GM12878 (cell line): ENCODE results near the gene SPAG9. TPM values are rescaled to one million over a fixed set of nuclear protein-coding genes. Genes with fewer than 3 reads are reported as not detected.
A peak's percentile ranks its signal among the peaks of the same experiment; 100 is the strongest.

Source experiments
- ATAC-seq: fragments of 200-7000 bp; cut with Tn5 transposase; 3 replicates; pipeline ENCODE4 v1.9.1; 2020; ENCODE audit warnings: mild to moderate bottlenecking, moderate library complexity
- BruUV-seq: library from RNA; stranded (reverse); fragments of 400-500 nt; replicated peaks from 2 replicates; lab custom pipeline; 2021; lab: Mats Ljungman, UMichigan
- CTCF ChIA-PET: fragments of 300-600 bp; sonication (Branson Sonifier 250); formaldehyde crosslinking; extraction: SDS; loops from one replicate; lab custom pipeline; 2021; ENCODE audit warnings: inconsistent platforms; lab: Yijun Ruan, JAX
- POLR2A ChIA-PET: fragments of 350-600 bp; formaldehyde crosslinking; extraction: SDS; loops from one replicate; lab custom pipeline; 2021; ENCODE audit warnings: inconsistent platforms; lab: Charles Lee
- RAD21 ChIA-PET: fragments of 300-600 bp; sonication (Branson Sonifier 250); formaldehyde crosslinking; loops from one replicate; lab custom pipeline; 2023; ENCODE audit warnings: antibody characterized with exemption; ENCODE audit not compliant: unreplicated experiment; lab: Charles Lee
- SMC1A ChIA-PET: fragments of 300-600 bp; sonication (Branson Sonifier 250); formaldehyde crosslinking; loops from one replicate; lab custom pipeline; 2023; ENCODE audit not compliant: unreplicated experiment, uncharacterized antibody; lab: Charles Lee
- DNase-seq: peaks from one replicate; pipeline ENCODE4 v3.0.0-alpha.2; 2011; ENCODE audit warnings: low read depth, low spot score
- FAIRE-seq: peaks from 3 replicates; lab custom pipeline; 2011; peaks lifted over from hg19 to GRCh38; lab: Jason Lieb, UNC
- H2AFZ ChIP-seq: 2 replicates; pipeline ENCODE4 v1.6.0; 2011; ENCODE audit warnings: low read depth, low read length, control low read depth; ENCODE audit not compliant: control insufficient read depth
- H3K27ac ChIP-seq: 2 replicates; pipeline ENCODE4 v1.5.1; 2011; ENCODE audit warnings: control low read depth; ENCODE audit not compliant: control insufficient read depth, insufficient read depth
- H3K27me3 ChIP-seq, 2 experiments: replicated peaks in 1 of 2; 2 replicates each; pipeline versions ENCODE4 v1.6.0 to v1.6.1; 2011; ENCODE audit warnings: low read length in 1 of 2; ENCODE audit not compliant: control insufficient read depth in 2 of 2, insufficient read depth in 2 of 2
- H3K36me3 ChIP-seq, 2 experiments: 2 replicates each; pipeline ENCODE4 v1.5.1; 2011; ENCODE audit warnings: low read length in 1 of 2; ENCODE audit not compliant: control insufficient read depth in 2 of 2, insufficient read depth in 2 of 2
- H3K4me1 ChIP-seq: 2 replicates; pipeline ENCODE4 v1.6.1; 2011; ENCODE audit warnings: mild to moderate bottlenecking, low read length, moderate library complexity, mixed read lengths; ENCODE audit not compliant: control insufficient read depth, insufficient read depth
- H3K4me2 ChIP-seq: 2 replicates; pipeline ENCODE4 v1.6.0; 2011; ENCODE audit warnings: control low read depth; ENCODE audit not compliant: control insufficient read depth, insufficient read depth
- H3K4me3 ChIP-seq: fragments of 200-600 bp; sonication (generic); 2 replicates; pipeline ENCODE4 v1.5.1; 2016
- H3K79me2 ChIP-seq: 2 replicates; pipeline ENCODE4 v1.6.0; 2011; ENCODE audit warnings: low read length; ENCODE audit not compliant: control insufficient read depth, insufficient read depth
- H3K9ac ChIP-seq: 2 replicates; pipeline ENCODE4 v1.8.0; 2011; ENCODE audit warnings: low read length, control low read depth, mixed read lengths; ENCODE audit not compliant: control insufficient read depth, insufficient read depth
- H3K9me3 ChIP-seq: replicated peaks from 3 replicates; pipeline ENCODE4 v1.5.1; 2011; ENCODE audit warnings: mild to moderate bottlenecking, low read length; ENCODE audit not compliant: control insufficient read depth, insufficient read depth
- H4K20me1 ChIP-seq: 2 replicates; pipeline ENCODE4 v1.6.0; 2011; ENCODE audit not compliant: control insufficient read depth, insufficient read depth
- BCL11A ChIP-seq: IDR thresholded peaks from 2 replicates; pipeline ENCODE4 v1.6.1; 2011; ENCODE audit warnings: low read depth, low read length
- BHLHE40 ChIP-seq, 2 experiments: fragments of 450-650 bp in 1 of 2; IDR thresholded peaks; 2 replicates each; pipeline ENCODE4 v1.6.1; 2011 to 2017; ENCODE audit warnings: low read depth in 2 of 2, borderline replicate concordance in 1 of 2, improper control_type of control experiment in 1 of 2, low read length in 1 of 2, mild to moderate bottlenecking in 1 of 2
- CREB1 ChIP-seq: IDR thresholded peaks from 2 replicates; pipeline ENCODE4 v1.6.1; 2012; ENCODE audit warnings: low read depth, mild to moderate bottlenecking, inconsistent platforms
- EGR1 ChIP-seq, 2 experiments: IDR thresholded peaks; 1 replicate in 1 of 2; 2 replicates in 1 of 2; pipeline ENCODE4 v1.6.1; 2011 to 2012; ENCODE audit warnings: low read depth in 2 of 2, low read length in 2 of 2, borderline replicate concordance in 1 of 2, mild to moderate bottlenecking in 1 of 2, moderate library complexity in 1 of 2
- ESRRA ChIP-seq: IDR thresholded peaks from 2 replicates; pipeline ENCODE4 v1.6.1; 2012; ENCODE audit warnings: mild to moderate bottlenecking, low read length, improper control_type of control experiment
- KDM1A ChIP-seq: fragments of 200-600 bp; sonication (generic); IDR thresholded peaks from 2 replicates; pipeline ENCODE4 v1.6.1; 2016; ENCODE audit warnings: borderline replicate concordance
- MTA2 ChIP-seq: fragments of 450-650 bp; IDR thresholded peaks from 2 replicates; pipeline ENCODE4 v1.6.1; 2016; ENCODE audit warnings: low read depth, mild to moderate bottlenecking, moderate library complexity
- NFYB ChIP-seq: IDR thresholded peaks from 2 replicates; pipeline ENCODE4 v1.6.1; 2011; ENCODE audit warnings: low read depth, mild to moderate bottlenecking, low read length, improper control_type of control experiment, moderate library complexity; ENCODE audit not compliant: insufficient read depth
- NRF1 ChIP-seq: conservative IDR thresholded peaks from 2 replicates; pipeline ENCODE4 v1.6.1; 2011; ENCODE audit warnings: mild to moderate bottlenecking, low read depth, low read length, improper control_type of control experiment
- PAX8 ChIP-seq: fragments of 450-650 bp; IDR thresholded peaks from 2 replicates; pipeline ENCODE4 v1.6.1; 2017; ENCODE audit warnings: mild to moderate bottlenecking, moderate library complexity
- SMAD1 ChIP-seq: fragments of 450-650 bp; IDR thresholded peaks from 2 replicates; pipeline ENCODE4 v1.6.1; 2018; ENCODE audit warnings: mild to moderate bottlenecking, low read depth; ENCODE audit not compliant: partially characterized antibody
- SREBF2 ChIP-seq: IDR thresholded peaks from 2 replicates; pipeline ENCODE4 v1.6.1; 2012; ENCODE audit warnings: mild to moderate bottlenecking, low read length
- TARDBP ChIP-seq: IDR thresholded peaks from 2 replicates; pipeline ENCODE4 v1.6.1; 2016; ENCODE audit warnings: borderline replicate concordance
- WGBS: methylation state at CpG from one replicate; pipeline ENCODE4 v1.1.6; 2016; ENCODE audit warnings: low lambda C conversion rate; ENCODE audit not compliant: insufficient replicate concordance, insufficient coverage; ENCODE audit errors: missing lambda C conversion rate; 5-methylcytosine and 5-hydroxymethylcytosine counted together
- in situ Hi-C: fragments of 300-500 bp; cut with MboI; formaldehyde crosslinking; loops from 9 replicates; pipeline ENCODE4 v1.14.3; 2018; ENCODE audit warnings: mixed read lengths
- intact Hi-C: fragments of 100-400 bp; cut with micrococcal nuclease; formaldehyde crosslinking; loops from one replicate; pipeline ENCODE4 v1.14.2; 2022; ENCODE audit not compliant: unreplicated experiment
- polyA plus RNA-seq, 11 experiments: library from polyadenylated mRNA; depleted of rRNA in 4 of 11; unstranded in 6 of 11; stranded (reverse) in 5 of 11; fragments of >200 nt; fragmentation: Nextera tagmentation in 4 of 11; fragmentation: Illumina TruSeq in 1 of 11; extraction: Ambion mirVana in 4 of 11; extraction: Trizol in 1 of 11; gene quantifications; 1 replicate in 1 of 11; 2 replicates in 10 of 11; pipeline versions ENCODE4 v1.2.1 to v1.2.3, GENCODE V29; 2011 to 2016; ENCODE audit warnings: inconsistent platforms in 2 of 11, missing spikeins in 2 of 11, low read depth in 1 of 11
- total RNA-seq, 4 experiments: library from RNA; depleted of rRNA in 3 of 4; stranded (reverse); fragments of >200 nt in 3 of 4; fragmentation: Illumina TruSeq in 1 of 4; extraction: Trizol in 1 of 4; gene quantifications; 2 replicates each; pipeline versions ENCODE4 v1.2.1 to v1.2.3, GENCODE V29; 2013 to 2021
- TF ChIP-seq, protein P1 (sequence below): fragments of 150-350 bp; IDR thresholded peaks from 2 replicates; pipeline ENCODE4 v1.6.1; 2016; ENCODE audit warnings: low read depth, low read length

The SPAG9 gene
- total and polyA plus RNA-seq, 10 of the 15 experiments (the other 5 are each of a cell fraction or from before 2014, with no cell fraction given), result 6.6 to 42.0 (median 24.9) TPM

DNA sequence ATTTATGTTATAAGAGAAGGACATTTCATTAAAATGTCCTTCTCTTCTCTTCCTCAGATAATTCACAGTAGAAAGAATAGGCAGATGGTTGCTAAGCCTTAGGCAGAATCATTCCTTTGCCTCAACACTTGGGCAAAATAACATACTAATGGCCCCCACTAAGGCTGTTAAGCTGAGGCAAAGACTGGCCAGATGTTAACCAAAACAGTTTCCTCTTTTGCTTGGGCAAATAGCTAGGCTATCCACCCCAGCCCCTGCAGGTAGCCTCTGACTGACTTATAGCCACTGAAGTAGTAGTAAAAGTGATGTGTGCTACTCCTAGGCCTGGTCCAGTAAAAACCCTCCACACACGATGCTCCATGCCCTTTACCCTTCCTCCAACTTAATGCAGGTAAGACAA lies 55.2 kb downstream of the SPAG9 start:
- H3K9ac ChIP-seq, result no peak overlapping the region
- H3K27ac ChIP-seq, result no peak overlapping the region
- ChIA-PET CTCF (interaction anchor here (0.7 to 2.0 kb wide), 6 partner anchors 8 to 953 kb away, joined by 3 to 7 read pairs (median 4); partner anchors contain the start of gene NME1), SMC1A (interaction anchor here (1.2 to 1.4 kb wide), 3 partner anchors 9 to 88 kb away, joined by 3 read pairs; partner anchors contain the start of gene NME1), POLR2A (interaction anchor here (0.7 to 1.3 kb wide), 2 partner anchors 8 to 66 kb away, joined by 3 to 5 read pairs; no protein-coding TSS in a partner anchor), RAD21 (interaction anchor here (0.6 to 1.4 kb wide), 3 partner anchors 9 to 65 kb away, joined by 3 to 4 read pairs (median 3); no protein-coding TSS in a partner anchor)
- ATAC-seq, result no peak
- no peak overlapping the region for H3K4me3 ChIP-seq
- no peaks in the 10 kb centered on the region for H3K4me1 ChIP-seq
- TF ChIP-seq ESRRA (no peak), PAX8 (no peak), KDM1A (no peak)
- intact Hi-C loops, result no loop called here
- BruUV-seq, result no TSS peak
- H3K36me3 ChIP-seq, result no peaks in the 10 kb centered on the region; a peak in 2 of 4 replicates
- no peak for DNase-seq
- 95% methylated on average over 1 of the region's 1 CpG for WGBS
- H2AFZ ChIP-seq, result no peak overlapping the region
- H3K79me2 ChIP-seq, result peaks cover 4% of the 10 kb centered on the region
- no peaks in the 10 kb centered on the region for H3K27me3 ChIP-seq
- H4K20me1 ChIP-seq, result no peaks in the 10 kb centered on the region
- H3K4me2 ChIP-seq, result no peak overlapping the region
- in situ Hi-C loops, result no loop called here
- no peak for FAIRE-seq
- H3K9me3 ChIP-seq, result no peaks in the 10 kb centered on the region

DNA sequence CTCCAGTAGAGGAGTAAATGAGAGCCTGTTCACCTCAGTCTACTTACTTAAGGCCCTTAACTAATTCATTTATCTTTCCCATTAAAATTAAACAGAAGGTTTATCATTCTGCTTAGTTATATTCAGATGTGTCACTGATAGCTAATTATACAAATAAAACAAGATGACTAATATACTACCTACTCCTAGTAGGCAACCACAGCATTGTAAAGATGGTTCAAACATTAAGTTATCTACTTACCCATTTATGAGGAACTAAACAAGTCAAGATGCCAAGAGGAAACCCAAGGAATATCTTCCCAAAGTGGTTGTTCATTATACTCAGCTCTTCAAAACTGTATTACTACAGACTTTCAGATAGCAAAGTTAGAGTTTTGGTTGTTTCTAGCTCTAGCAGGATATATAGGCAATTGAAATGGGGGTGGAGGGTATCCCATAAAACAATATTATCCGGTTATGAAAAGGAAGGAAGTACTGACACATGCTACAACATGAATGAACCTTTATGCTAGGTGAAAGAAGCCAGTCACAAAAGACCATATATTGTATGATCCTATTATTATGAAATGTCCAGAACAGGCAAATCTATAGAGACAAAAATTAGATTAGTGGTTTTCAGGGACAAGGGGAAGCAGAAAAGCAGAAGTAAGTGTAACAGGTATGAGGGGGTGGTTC lies 56.5 kb downstream of the SPAG9 start:
- H3K9me3 ChIP-seq, result no peaks in the 10 kb centered on the region
- RAD21 ChIA-PET, result no interaction called here
- H3K9ac ChIP-seq, result no peak overlapping the region
- H3K4me1 ChIP-seq, result no peaks in the 10 kb centered on the region
- H3K27me3 ChIP-seq, result no peaks in the 10 kb centered on the region
- POLR2A ChIA-PET, result interaction anchor here (0.6 kb wide), 1 partner anchor 38 kb away, joined by 4 read pairs; no protein-coding TSS in a partner anchor
- no peaks in the 10 kb centered on the region; a peak in 2 of 4 replicates for H3K36me3 ChIP-seq
- no peak overlapping the region for H2AFZ ChIP-seq
- H3K4me2 ChIP-seq, result no peak overlapping the region
- no peaks in the 10 kb centered on the region for H4K20me1 ChIP-seq
- no peak overlapping the region for H3K27ac ChIP-seq
- BruUV-seq, result no TSS peak
- peak; percentile 56 for FAIRE-seq
- 65% methylated on average over 1 of the region's 1 CpG for WGBS
- SMC1A ChIA-PET, result interaction anchor here (1.4 to 1.7 kb wide), 2 partner anchors 12 to 23 kb away, joined by 3 read pairs; no protein-coding TSS in a partner anchor
- CTCF ChIA-PET, result interaction anchor here (2.0 to 24.6 kb wide), 2 partner anchors 59 to 89 kb away, joined by 6 to 472 read pairs; partner anchors contain the start of gene NME1
- no peak for DNase-seq
- H3K4me3 ChIP-seq, result no peak overlapping the region
- in situ Hi-C loops, result no loop called here
- no peak for ATAC-seq
- intact Hi-C loops, result no loop called here
- H3K79me2 ChIP-seq, result peaks cover 2% of the 10 kb centered on the region
- TF ChIP-seq SREBF2, result no peak
- no peak for TF ChIP-seq BCL11A
- TF ChIP-seq NFYB, result no peak
- no peak for TF ChIP-seq SMAD1
- TF ChIP-seq CREB1, result no peak
- no peak for TF ChIP-seq MTA2
- TF ChIP-seq NRF1, result no peak
- TF ChIP-seq TARDBP, result no peak
- TF ChIP-seq, protein P1, sequence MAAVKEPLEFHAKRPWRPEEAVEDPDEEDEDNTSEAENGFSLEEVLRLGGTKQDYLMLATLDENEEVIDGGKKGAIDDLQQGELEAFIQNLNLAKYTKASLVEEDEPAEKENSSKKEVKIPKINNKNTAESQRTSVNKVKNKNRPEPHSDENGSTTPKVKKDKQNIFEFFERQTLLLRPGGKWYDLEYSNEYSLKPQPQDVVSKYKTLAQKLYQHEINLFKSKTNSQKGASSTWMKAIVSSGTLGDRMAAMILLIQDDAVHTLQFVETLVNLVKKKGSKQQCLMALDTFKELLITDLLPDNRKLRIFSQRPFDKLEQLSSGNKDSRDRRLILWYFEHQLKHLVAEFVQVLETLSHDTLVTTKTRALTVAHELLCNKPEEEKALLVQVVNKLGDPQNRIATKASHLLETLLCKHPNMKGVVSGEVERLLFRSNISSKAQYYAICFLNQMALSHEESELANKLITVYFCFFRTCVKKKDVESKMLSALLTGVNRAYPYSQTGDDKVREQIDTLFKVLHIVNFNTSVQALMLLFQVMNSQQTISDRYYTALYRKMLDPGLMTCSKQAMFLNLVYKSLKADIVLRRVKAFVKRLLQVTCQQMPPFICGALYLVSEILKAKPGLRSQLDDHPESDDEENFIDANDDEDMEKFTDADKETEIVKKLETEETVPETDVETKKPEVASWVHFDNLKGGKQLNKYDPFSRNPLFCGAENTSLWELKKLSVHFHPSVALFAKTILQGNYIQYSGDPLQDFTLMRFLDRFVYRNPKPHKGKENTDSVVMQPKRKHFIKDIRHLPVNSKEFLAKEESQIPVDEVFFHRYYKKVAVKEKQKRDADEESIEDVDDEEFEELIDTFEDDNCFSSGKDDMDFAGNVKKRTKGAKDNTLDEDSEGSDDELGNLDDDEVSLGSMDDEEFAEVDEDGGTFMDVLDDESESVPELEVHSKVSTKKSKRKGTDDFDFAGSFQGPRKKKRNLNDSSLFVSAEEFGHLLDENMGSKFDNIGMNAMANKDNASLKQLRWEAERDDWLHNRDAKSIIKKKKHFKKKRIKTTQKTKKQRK, result no peak
- TF ChIP-seq BHLHE40 (IDR thresholded peaks at IDR 0.05; ENCODE audit: borderline replicate concordance in 1 of 2, low read depth in 2 of 2, low read length in 1 of 2), result no peak
- TF ChIP-seq EGR1 (IDR thresholded peaks at IDR 0.05; ENCODE audit: borderline replicate concordance in 1 of 2, low read depth in 2 of 2, low read length in 2 of 2), result no peak
